ENCODE measurements around the gene CLPTM1L.

The CLPTM1L gene

GRCh38 chr5:1312206-1312605, 32.7 kb downstream of the CLPTM1L start:
- H3K27ac ChIP-seq: no peak overlapping the region
- TF ChIP-seq ZFX (IDR thresholded peaks at IDR 0.05; ENCODE audit: borderline replicate concordance) (no peak), CTCF (IDR thresholded peaks at IDR 0.05) (no peak)

GRCh38 chr5:1311439-1312055, 33.4 kb downstream of the CLPTM1L start:
- H3K27ac ChIP-seq: no peak overlapping the region
- no peak for TF ChIP-seq ZFX (IDR thresholded peaks at IDR 0.05; ENCODE audit: borderline replicate concordance)
- no peak for TF ChIP-seq CTCF (IDR thresholded peaks at IDR 0.05)

GRCh38 chr5:1310118-1310517, 34.8 kb downstream of the CLPTM1L start:
- TF ChIP-seq ZFX (IDR thresholded peaks at IDR 0.05; ENCODE audit: borderline replicate concordance) (no peak), CTCF (IDR thresholded peaks at IDR 0.05) (no peak)
- no peak overlapping the region for H3K27ac ChIP-seq

GRCh38 chr5:1304033-1304432, 40.9 kb downstream of the CLPTM1L start:
- TF ChIP-seq ZFX (IDR thresholded peaks at IDR 0.05; ENCODE audit: borderline replicate concordance): no peak
- no peak for TF ChIP-seq CTCF (IDR thresholded peaks at IDR 0.05)
- H3K27ac ChIP-seq: no peak overlapping the region

GRCh38 chr5:1302258-1302657, 42.6 kb downstream of the CLPTM1L start:
- TF ChIP-seq CTCF (IDR thresholded peaks at IDR 0.05): no peak
- TF ChIP-seq ZFX (IDR thresholded peaks at IDR 0.05; ENCODE audit: borderline replicate concordance): no peak
- H3K27ac ChIP-seq: no peak overlapping the region

GRCh38 chr5:1300581-1301083, 44.3 kb downstream of the CLPTM1L start:
- no peak overlapping the region for H3K27ac ChIP-seq
- TF ChIP-seq CTCF (IDR thresholded peaks at IDR 0.05): no peak
- TF ChIP-seq ZFX (IDR thresholded peaks at IDR 0.05; ENCODE audit: borderline replicate concordance): no peak

- TF ChIP-seq CTCF (IDR thresholded peaks at IDR 0.05) (no peak), ZFX (IDR thresholded peaks at IDR 0.05; ENCODE audit: borderline replicate concordance) (no peak)
- H3K27ac ChIP-seq: no peak overlapping the region
These were observed 44.9 kb downstream of the CLPTM1L start for GRCh38 chr5:1299961-1300360.
